Measurements from ENCODE around the gene RARB. TPM values are rescaled to one million over a fixed set of nuclear protein-coding genes. Genes with fewer than 3 reads are reported as not detected.
A peak's percentile ranks its signal among the peaks of the same experiment; 100 is the strongest.

Gene RARB
- total RNA-seq, 1 donor from 2014 or later, result 28.9 TPM

- DNase-seq (ENCODE audit: low read depth, low spot score), result no peak
These were observed 6.3 kb upstream of the RARB start for GRCh38 chr3:25421747-25422146.

GRCh38 chr3:25423780-25424588, 4.1 kb upstream of the RARB start:
- no peak for DNase-seq (ENCODE audit: low read depth, low spot score)

GRCh38 chr3:25424614-25425013, 3.4 kb upstream of the RARB start:
- no peak for DNase-seq (ENCODE audit: low read depth, low spot score)

- no peak for DNase-seq (ENCODE audit: low read depth, low spot score)
These were observed 1.7 kb upstream of the RARB start for GRCh38 chr3:25426408-25426807.

GRCh38 chr3:25427155-25427554, 908 bp upstream of the RARB start:
- DNase-seq (ENCODE audit: low read depth, low spot score), result no peak

- no peak for DNase-seq (ENCODE audit: low read depth, low spot score)
These were observed 511 bp upstream of the RARB start for GRCh38 chr3:25427563-25427941.

GRCh38 chr3:25428789-25429335, 799 bp downstream of the RARB start:
- no peak for DNase-seq (ENCODE audit: low read depth, low spot score)

GRCh38 chr3:25429361-25430286, 1.6 kb downstream of the RARB start:
- DNase-seq (ENCODE audit: low read depth, low spot score), result no peak

- no peak for DNase-seq (ENCODE audit: low read depth, low spot score)
These were observed 2.3 kb downstream of the RARB start for GRCh38 chr3:25430287-25430934.

GRCh38 chr3:25430935-25431770, 3.1 kb downstream of the RARB start:
- no peak for DNase-seq (ENCODE audit: low read depth, low spot score)

GRCh38 chr3:25432176-25432720, 4.2 kb downstream of the RARB start:
- no peak for DNase-seq (ENCODE audit: low read depth, low spot score)

GRCh38 chr3:25433106-25433505, 5.0 kb downstream of the RARB start:
- no peak for DNase-seq (ENCODE audit: low read depth, low spot score)

- DNase-seq (ENCODE audit: low read depth, low spot score), result peak; percentile 69
These were observed 5.8 kb downstream of the RARB start for GRCh38 chr3:25433868-25434267.

GRCh38 chr3:25437953-25438352, 9.9 kb downstream of the RARB start:
- no peak for DNase-seq (ENCODE audit: low read depth, low spot score)

- DNase-seq (ENCODE audit: low read depth, low spot score), result no peak
These were observed 10.9 kb downstream of the RARB start for GRCh38 chr3:25438791-25439555.

- DNase-seq (ENCODE audit: low read depth, low spot score), result no peak
These were observed 13.3 kb downstream of the RARB start for GRCh38 chr3:25441234-25441856.

GRCh38 chr3:25442486-25442885, 14.4 kb downstream of the RARB start:
- no peak for DNase-seq (ENCODE audit: low read depth, low spot score)

- no peak for DNase-seq (ENCODE audit: low read depth, low spot score)
These were observed 16.2 kb downstream of the RARB start for GRCh38 chr3:25444273-25444672.

- no peak for DNase-seq (ENCODE audit: low read depth, low spot score)
These were observed 17.7 kb downstream of the RARB start for GRCh38 chr3:25445731-25446130.
